Right cardiac atrium (tissue), 5 donors: Measurements from ENCODE around the gene ABCA13. TPM values are rescaled to one million over a fixed set of nuclear protein-coding genes. Genes with fewer than 3 reads are reported as not detected.

Source experiments
- ATAC-seq, 2 donors: fragments of 200-7000 bp; cut with Tn5 transposase; one replicate each; pipeline versions ENCODE4 v1.8.0 to v1.9.1; 2020; ENCODE audit warnings: moderate library complexity in 2 of 2, mild to moderate bottlenecking in 1 of 2
- DNase-seq, 3 donors: peaks; one replicate each; pipeline ENCODE4 v3.0.0-alpha.2; 2020
- H3K27ac ChIP-seq: one replicate; pipeline ENCODE4 v1.5.1; 2013; ENCODE audit warnings: mild to moderate bottlenecking, low read length, control low read depth, moderate library complexity
- H3K27me3 ChIP-seq: one replicate; pipeline ENCODE4 v1.6.1; 2013; ENCODE audit not compliant: control insufficient read depth, insufficient read depth
- H3K4me1 ChIP-seq: one replicate; pipeline ENCODE4 v1.6.1; 2013; ENCODE audit warnings: low read length; ENCODE audit not compliant: control insufficient read depth, insufficient read depth
- H3K4me3 ChIP-seq: one replicate; pipeline ENCODE4 v1.5.1; 2013; ENCODE audit warnings: low read length, control low read depth
- H3K9me3 ChIP-seq: one replicate; pipeline ENCODE4 v1.6.1; 2013; ENCODE audit warnings: low read length; ENCODE audit not compliant: control insufficient read depth
- WGBS: extraction: QIAGEN DNeasy Blood & Tissue Kit; methylation state at CpG from one replicate; pipeline ENCODE4 v1.1.7; 2013; 5-methylcytosine and 5-hydroxymethylcytosine counted together
- intact Hi-C, 4 donors: fragments of 100-400 bp; cut with DNase I; formaldehyde crosslinking; loops; one replicate each; pipeline versions ENCODE4 v1.11.0 to v1.14.0; 2022 to 2023
- polyA plus RNA-seq: library from polyadenylated mRNA; stranded (reverse); fragments of 200-250 nt; gene quantifications from one replicate; pipeline ENCODE4 v1.2.3, GENCODE V29; 2013
- total RNA-seq, 4 donors: library from RNA; stranded (reverse); fragmentation: NEBNext Ultra II Directional; extraction: Animal tissue kit (Norgen Biotek cat#: 25700); gene quantifications; one replicate each; pipeline ENCODE4 v1.2.1, GENCODE V29; 2021
- donor health status: healthy with polysubstance abuse.
- donor health status: DM: no; HTN: yes; CAD: no.
- donor health status: DM: no; HTN: no; CAD: no.
- donor health status: DM: no; HTN: yes; CAD: no; lungs with severe emphysema.
- donor health status: DM: yes; HTN: yes; CAD: no.

Gene ABCA13
- total and polyA plus RNA-seq, 5 donors = not detected

DNA sequence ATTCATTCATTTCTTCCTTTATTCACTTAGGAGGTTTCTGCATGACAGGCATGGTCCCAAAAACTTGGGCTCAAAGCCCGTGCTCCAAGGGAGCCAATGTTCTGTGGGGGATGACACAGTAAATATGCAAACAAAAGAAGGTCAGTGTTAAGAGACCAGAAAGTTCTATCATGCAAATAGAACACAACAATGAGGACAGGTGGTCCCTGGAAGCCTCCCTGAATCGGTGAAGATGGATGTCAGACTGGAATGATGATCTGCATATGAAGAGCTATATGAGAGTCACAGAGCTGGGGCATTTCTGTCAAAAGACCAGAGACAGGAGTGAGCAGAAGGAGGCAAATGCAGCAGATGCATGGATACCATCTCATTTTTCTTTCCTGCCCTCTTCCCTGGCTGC, 129.0 kb downstream of the ABCA13 start:
- H3K4me1 ChIP-seq = peaks cover 2% of the 10 kb centered on the region
- intact Hi-C loops = loop anchor here in 3 of 4 donors (10.0 kb wide), 1 partner anchor 574 kb away; no protein-coding TSS in a partner anchor
- DNase-seq (no peak), ATAC-seq (no peak)
- no peaks in the 10 kb centered on the region for H3K27me3 ChIP-seq
- H3K27ac ChIP-seq = no peak overlapping the region
- no peaks in the 10 kb centered on the region for H3K9me3 ChIP-seq
- WGBS = 38% methylated on average over 2 of the region's 2 CpGs
- H3K4me3 ChIP-seq = no peak overlapping the region

DNA sequence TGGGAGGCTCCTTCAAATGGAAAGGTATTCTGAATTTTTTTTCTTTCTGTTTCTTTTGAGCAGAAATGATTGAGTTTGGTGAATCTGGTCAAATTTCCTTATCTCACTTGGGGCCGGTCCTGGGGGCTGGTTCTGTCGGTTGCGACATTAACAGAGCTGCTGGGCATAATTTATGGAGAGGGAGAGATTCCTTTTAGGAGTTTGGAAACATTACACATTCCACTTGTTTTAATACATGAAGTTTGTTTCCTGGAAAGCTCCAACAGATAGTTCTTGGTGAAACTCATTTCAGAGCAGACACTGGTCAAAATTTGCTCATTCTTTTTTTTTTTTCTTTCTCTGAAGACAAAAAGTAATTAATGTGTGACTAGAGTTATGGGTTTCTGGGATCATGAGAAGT, 129.9 kb downstream of the ABCA13 start:
- peaks cover 2% of the 10 kb centered on the region for H3K4me1 ChIP-seq
- H3K4me3 ChIP-seq = no peak overlapping the region
- no peaks in the 10 kb centered on the region for H3K9me3 ChIP-seq
- WGBS = 56% methylated on average over 3 of the region's 3 CpGs
- no peaks in the 10 kb centered on the region for H3K27me3 ChIP-seq
- intact Hi-C loops = loop anchor here in 3 of 4 donors (10.0 kb wide), 1 partner anchor 574 kb away; no protein-coding TSS in a partner anchor
- no peak overlapping the region for H3K27ac ChIP-seq
- DNase-seq (no peak), ATAC-seq (no peak)

DNA sequence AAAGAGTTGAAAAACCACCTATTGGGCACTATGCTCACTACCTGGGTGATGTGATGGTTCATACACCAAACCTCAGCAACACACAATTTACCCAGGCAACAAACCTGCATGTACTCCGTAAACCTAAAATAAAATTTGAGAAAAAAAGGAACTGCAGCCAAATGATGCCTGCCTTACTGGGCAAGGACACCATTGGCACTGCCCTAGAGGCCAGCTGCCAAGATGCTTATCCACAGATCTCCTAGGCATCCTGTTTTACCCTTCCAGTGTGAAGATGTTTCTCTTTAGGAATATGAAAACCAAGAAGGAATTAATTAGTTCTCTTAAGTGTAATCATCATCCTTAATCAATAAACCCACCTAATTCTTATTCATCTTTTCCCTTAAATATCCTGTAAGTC, 133.4 kb downstream of the ABCA13 start:
- intact Hi-C loops = loop anchor here in 3 of 4 donors (10.0 kb wide), 1 partner anchor 570 kb away; no protein-coding TSS in a partner anchor
- H3K4me1 ChIP-seq = peaks cover 2% of the 10 kb centered on the region
- no peaks in the 10 kb centered on the region for H3K27me3 ChIP-seq
- no peak overlapping the region for H3K4me3 ChIP-seq
- DNase-seq (no peak), ATAC-seq (no peak)
- H3K27ac ChIP-seq = no peak overlapping the region
- 91% methylated on average over 1 of the region's 1 CpG for WGBS
- H3K9me3 ChIP-seq = no peaks in the 10 kb centered on the region

DNA sequence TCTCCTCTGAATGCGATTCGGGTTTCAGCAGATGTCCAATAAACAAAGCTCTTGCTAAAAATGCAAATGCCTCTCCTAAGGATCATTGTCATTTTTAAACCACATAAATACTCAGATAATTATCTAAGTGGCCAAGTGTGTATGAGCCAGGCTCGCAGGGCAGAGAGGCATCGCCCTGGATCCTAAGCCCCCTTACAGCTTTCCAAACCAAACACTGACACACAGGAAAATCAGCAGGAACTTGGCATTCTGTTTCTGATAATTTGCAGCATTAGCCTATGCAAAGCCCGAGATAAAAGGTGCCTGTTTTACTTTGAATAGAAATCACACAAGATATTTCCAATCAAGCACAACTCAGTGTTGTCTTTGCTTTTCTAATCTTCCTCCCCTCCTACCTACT, 134.4 kb downstream of the ABCA13 start:
- no peak overlapping the region for H3K27ac ChIP-seq
- 65% methylated on average over 5 of the region's 5 CpGs for WGBS
- H3K4me1 ChIP-seq = no peaks in the 10 kb centered on the region
- intact Hi-C loops = loop anchor here in 3 of 4 donors (10.0 kb wide), 1 partner anchor 569 kb away; no protein-coding TSS in a partner anchor
- H3K27me3 ChIP-seq = no peaks in the 10 kb centered on the region
- DNase-seq = no peak
- no peak overlapping the region for H3K4me3 ChIP-seq
- no peak for ATAC-seq
- H3K9me3 ChIP-seq = no peaks in the 10 kb centered on the region

DNA sequence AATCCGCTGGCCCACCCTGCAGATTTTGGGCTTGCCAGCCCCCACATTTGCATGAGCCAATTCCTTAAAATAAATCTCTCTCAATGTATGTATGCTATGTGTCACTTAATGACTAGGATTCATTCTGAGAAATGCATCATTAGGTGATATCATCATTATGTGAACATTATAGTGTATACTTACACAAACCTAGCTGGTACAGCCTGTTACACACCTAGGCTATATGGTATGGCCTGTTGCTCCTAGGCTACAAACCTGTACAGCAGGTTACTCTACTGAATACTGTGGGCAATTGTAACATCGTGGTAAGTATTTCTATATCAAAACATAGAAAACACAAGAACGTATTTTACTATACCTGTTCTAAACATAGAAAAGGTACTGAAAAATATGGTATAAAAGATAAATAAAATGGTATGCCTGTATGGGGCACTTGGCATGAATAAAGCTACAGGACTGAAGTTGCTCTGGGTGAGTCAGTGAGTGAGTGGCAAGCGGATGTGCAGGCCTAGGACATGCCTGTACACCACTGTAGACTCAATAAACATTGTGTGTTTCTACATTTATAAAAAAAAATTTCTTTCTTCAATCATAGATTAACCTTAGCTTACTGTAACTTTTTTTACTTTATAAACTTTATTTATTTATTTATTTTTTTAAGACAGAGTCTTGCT, 135.9 kb downstream of the ABCA13 start:
- intact Hi-C loops = loop anchor here in 3 of 4 donors (10.0 kb wide), 1 partner anchor 568 kb away; no protein-coding TSS in a partner anchor

DNA sequence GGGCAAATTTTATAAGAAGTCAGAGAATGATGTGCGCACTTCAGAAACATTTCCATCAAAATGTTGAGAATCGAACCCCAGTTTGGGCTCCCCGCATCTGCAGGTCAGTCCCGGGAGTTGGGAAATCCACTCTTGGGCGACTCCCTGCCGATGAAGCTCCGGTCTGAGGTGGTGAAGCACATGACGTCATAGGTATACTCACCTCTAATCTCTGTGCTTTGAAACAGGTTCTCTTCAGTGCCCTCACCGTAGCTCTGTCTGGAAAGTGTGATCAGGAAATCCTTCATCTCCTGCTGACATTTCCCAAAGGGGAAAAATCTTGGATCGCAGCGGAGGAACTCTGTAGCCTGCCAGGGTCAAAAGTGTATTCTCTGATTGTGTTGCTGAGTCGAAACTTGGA, 138.5 kb downstream of the ABCA13 start:
- 62% methylated on average over 12 of the region's 12 CpGs for WGBS

More for the DNA sequence above, 135.9 kb downstream of the ABCA13 start:
- WGBS = 88% methylated on average over 4 of the region's 4 CpGs
- no peaks in the 10 kb centered on the region for H3K27me3 ChIP-seq
- ATAC-seq (no peak), DNase-seq (no peak)
- no peak overlapping the region for H3K4me3 ChIP-seq
- no peak overlapping the region for H3K27ac ChIP-seq
- H3K4me1 ChIP-seq = no peaks in the 10 kb centered on the region
- H3K9me3 ChIP-seq = no peaks in the 10 kb centered on the region

DNA sequence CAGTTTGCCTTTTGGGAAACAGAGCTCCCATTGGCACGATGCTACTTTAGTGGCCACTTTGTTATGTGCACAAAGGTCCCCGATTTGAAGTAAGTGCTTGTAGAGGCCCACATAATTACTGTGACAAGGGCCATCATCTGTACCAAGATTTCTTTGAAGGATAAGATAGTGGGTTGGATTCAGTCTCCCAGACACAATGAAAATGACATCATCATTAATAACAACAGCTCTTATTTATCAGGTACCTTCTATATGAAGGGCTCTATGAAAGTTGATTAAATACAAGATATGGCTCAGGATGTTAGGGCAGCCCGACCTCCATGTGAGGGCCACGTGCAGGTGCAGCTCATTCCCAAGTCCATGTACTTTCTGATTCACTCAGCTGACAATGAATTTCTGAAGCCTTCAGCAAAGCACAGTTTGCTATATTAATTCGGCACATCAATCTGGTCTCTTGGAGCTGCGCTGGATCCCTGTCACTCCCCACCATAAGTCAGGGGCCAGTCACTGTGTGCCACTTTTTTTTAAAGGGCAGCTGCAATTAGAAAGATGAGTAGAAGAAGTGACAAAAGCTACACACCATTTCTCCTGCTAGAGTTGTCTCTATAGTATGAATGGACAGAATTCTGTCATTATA, 140.3 kb downstream of the ABCA13 start:
- WGBS = 87% methylated on average over 6 of the region's 6 CpGs
- Histone ChIP-seq H3K27ac (no peak overlapping the region), H3K4me3 (no peak overlapping the region), H3K9me3 (no peaks in the 10 kb centered on the region), H3K4me1 (no peaks in the 10 kb centered on the region), H3K27me3 (no peaks in the 10 kb centered on the region)
- ATAC-seq = no peak
- DNase-seq = no peak
- intact Hi-C loops = no loop called here

More for the DNA sequence above, 138.5 kb downstream of the ABCA13 start:
- DNase-seq (no peak), ATAC-seq (no peak)
- intact Hi-C loops = loop anchor here in 3 of 4 donors (10.0 kb wide), 1 partner anchor 565 kb away; no protein-coding TSS in a partner anchor
- Histone ChIP-seq H3K27me3 (no peaks in the 10 kb centered on the region), H3K4me3 (no peak overlapping the region), H3K27ac (no peak overlapping the region), H3K9me3 (no peaks in the 10 kb centered on the region), H3K4me1 (no peaks in the 10 kb centered on the region)

DNA sequence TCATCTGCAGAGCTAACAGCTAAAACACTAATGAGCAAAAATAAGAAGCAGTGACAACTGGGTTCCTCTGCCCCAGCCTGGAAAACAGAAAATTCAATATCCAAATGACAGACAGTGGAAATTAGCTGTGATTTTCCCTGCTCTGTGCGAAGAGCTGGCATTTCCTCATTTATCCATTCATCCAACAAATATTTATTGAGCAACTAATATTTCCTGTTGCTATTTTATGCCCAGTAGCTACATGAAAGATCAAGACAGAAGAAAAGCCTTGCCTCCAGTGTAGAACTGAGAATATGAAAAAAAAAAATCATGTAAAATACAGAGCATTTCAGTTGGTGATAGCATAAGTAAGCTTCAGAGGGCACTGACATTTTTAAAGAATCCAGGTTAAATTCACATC, 140.9 kb downstream of the ABCA13 start:
- no peaks in the 10 kb centered on the region for H3K9me3 ChIP-seq
- no peak overlapping the region for H3K4me3 ChIP-seq
- DNase-seq (no peak), ATAC-seq (no peak)
- 80% methylated on average over 1 of the region's 1 CpG for WGBS
- no peaks in the 10 kb centered on the region for H3K4me1 ChIP-seq
- H3K27ac ChIP-seq = no peak overlapping the region
- intact Hi-C loops = no loop called here
- H3K27me3 ChIP-seq = no peaks in the 10 kb centered on the region

DNA sequence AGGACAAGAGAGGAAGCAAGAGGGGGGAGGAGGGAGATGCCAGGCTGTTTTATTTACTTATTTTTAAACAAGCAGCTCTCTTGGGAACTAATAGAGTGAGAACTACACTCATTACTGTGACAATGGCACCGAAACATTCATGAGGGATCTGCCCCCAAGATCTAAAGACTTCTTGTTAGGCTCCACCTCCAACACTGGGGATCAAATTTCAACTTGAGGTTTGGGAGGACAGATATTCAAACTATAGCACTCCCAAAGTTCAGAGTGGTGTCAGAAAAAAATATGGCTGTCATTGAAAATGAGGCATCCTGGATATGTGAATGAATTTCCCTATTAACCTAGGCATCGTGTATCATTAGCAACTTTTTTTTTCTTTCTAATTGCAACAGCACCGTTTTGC, 145.5 kb downstream of the ABCA13 start:
- ATAC-seq (no peak), DNase-seq (no peak)
- intact Hi-C loops = no loop called here
- Histone ChIP-seq H3K9me3 (no peaks in the 10 kb centered on the region), H3K4me1 (no peaks in the 10 kb centered on the region), H3K27me3 (no peaks in the 10 kb centered on the region), H3K4me3 (no peak overlapping the region), H3K27ac (no peak overlapping the region)
- 68% methylated on average over 3 of the region's 3 CpGs for whole genome bisulfite sequencing

DNA sequence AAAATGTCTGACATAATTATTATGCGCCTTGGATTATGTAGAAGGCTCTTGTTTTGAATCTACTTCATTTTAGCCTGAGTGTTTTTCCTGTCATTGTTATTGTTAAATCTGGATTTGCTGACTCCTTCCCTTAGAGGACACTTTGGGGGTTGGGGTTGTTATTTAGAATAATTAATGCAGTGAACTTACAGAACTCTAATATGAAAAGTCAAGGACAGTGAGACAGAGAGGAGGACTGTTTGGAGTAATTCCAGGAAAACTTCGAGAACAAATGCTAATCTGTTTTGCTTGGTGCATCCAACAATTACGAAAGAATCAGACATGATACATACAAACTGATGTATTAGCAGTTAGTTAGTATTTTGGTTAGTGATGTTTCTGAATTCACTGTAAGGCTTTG, 146.1 kb downstream of the ABCA13 start:
- intact Hi-C loops = no loop called here
- no peaks in the 10 kb centered on the region for H3K27me3 ChIP-seq
- 63% methylated on average over 3 of the region's 3 CpGs for WGBS

DNA sequence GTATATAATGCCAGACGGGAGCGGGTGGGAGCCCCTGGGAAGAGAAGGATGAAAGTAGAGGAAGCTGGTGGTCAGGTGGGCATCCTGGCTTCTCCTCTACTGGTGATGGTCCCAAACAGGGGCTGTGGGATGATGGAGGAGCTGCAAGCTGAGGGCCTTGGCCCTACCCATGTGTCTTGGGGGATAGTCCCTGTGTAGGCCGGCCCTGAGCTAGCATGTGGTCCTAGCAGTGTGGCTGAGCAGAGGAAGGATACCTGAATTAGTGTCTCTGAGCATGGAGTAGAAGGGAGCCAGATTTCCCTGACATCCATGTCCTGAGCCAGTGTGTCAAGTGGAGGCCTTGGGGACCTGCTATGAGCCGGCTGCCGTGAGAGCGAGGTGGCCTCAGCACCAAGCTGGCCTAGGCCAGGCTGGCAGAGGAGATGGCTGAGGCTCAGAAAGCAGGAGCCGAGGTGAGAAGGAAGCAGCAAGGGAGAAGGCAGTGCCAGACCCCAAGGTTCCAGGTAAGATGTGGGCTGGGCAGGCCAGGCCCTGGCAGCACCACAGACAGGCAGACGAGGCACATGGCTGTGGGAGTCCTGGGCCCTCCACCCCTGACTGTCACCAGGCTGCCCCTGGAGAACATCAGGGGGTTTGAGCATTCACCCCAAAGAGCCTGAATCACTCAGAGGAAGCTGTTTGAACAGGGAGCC, 150.2 kb downstream of the ABCA13 start:
- intact Hi-C loops = no loop called here
- no peak for ATAC-seq
- Histone ChIP-seq H3K27me3 (no peaks in the 10 kb centered on the region), H3K4me3 (no peak overlapping the region), H3K27ac (no peak overlapping the region), H3K9me3 (peaks cover 6% of the 10 kb centered on the region), H3K4me1 (no peaks in the 10 kb centered on the region)
- no peak for DNase-seq
- 91% methylated on average over 8 of the region's 8 CpGs for WGBS

More for the DNA sequence above, 146.1 kb downstream of the ABCA13 start:
- no peaks in the 10 kb centered on the region for H3K4me1 ChIP-seq
- no peak overlapping the region for H3K27ac ChIP-seq
- no peak overlapping the region for H3K4me3 ChIP-seq
- DNase-seq (no peak), ATAC-seq (no peak)
- H3K9me3 ChIP-seq = no peaks in the 10 kb centered on the region
